Activated CD4-positive, CD25-positive, alpha-beta regulatory T cell treated with anti-CD3 and anti-CD28 coated beads, Interleukin-2, amount 50 U/mL, for 24 hours (primary cell): Measurements from ENCODE around the gene SH3PXD2B.
"Not testable (repeated sequence)": the region's sequence is repeated elsewhere in the genome, so short reads cannot be mapped to it uniquely, and the experiment has no call there.

Experiments
- ATAC-seq, 2 donors: fragments of 150-1000 bp; cut with Tn5 transposase; one replicate each; pipeline ENCODE4 v1.10.0; 2021; ENCODE audit warnings: mild to moderate bottlenecking in 1 of 2, moderate library complexity in 1 of 2

The SH3PXD2B gene

DNA sequence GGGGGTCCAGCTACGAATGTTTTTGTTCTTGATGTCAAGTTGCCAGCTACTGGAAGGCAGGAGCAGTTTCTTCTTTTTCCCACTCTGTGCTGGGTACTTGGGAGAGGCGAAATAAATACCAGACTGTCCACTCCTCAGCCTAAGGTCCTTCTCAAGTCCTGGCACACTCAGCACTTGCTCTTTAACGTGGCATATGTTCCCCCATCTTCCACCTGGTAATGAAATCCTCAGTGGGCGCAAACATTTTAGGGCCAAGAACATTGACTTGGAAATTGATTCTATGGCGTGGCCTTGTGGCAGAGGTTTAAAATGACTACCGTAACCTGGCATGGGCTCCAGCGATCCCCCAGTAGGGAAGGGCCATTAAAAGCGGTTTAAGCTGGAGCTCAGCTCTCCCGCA, 119.7 kb downstream of the SH3PXD2B start:
- no peak for ATAC-seq

DNA sequence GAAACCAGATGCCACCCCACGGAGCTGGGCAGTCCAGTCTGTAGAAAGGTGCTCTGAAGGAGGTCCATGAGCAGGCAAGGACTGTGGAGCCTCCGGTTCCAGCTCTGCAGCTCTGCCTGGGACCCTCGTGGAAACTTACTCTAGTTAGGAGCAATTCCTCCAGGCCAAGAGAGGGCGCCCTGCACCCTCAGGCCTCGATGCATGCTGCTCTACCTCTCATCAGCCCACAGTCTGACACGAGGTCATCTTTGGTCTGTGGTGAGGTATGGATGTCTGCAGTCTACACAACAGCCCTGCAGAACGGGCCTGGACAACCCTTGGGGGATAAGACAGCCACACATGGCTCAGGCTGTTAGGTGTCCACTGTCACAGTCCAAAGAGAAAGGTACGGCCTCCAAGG, 120.1 kb downstream of the SH3PXD2B start:
- no peak for ATAC-seq

DNA sequence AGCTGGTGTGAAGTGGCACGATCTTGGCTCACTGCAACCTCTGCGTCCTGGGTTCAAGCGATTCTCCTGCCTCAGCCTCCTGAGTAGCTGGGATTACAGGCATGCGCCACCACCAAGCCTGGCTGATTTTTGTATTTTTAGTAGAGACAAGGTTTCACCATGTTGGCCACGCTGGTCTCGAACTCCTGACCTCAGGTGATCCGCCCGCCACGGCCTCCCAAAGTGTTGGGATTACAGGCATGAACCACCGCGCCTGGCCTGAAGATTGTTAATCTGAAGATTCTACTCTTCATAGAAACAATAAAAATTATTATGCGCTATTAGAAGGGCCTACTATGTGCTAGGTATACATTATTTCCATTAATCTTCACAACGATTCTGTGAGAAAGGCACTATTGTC, 127.4 kb downstream of the SH3PXD2B start:
- ATAC-seq, result not testable (repeated sequence)

DNA sequence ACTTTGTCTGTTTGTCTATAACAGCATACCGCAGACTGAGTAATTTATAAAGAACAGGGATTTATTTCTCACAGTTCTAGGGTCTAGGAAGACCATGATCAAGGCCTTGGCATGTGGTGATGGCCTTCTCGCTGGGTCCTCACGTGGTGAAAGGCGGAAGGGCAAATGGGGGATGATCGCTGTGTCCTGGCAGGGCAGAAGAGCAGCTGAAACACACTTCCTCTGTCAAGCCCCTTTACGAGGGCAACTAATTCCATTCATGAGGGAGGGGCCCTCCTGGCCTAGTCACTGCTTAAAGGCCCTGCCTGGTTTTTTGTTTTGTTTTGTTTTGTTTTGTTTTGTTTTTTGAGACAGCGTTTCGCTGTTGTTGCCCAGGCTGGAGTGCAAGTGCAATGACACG, 128.9 kb downstream of the SH3PXD2B start:
- no peak for ATAC-seq

DNA sequence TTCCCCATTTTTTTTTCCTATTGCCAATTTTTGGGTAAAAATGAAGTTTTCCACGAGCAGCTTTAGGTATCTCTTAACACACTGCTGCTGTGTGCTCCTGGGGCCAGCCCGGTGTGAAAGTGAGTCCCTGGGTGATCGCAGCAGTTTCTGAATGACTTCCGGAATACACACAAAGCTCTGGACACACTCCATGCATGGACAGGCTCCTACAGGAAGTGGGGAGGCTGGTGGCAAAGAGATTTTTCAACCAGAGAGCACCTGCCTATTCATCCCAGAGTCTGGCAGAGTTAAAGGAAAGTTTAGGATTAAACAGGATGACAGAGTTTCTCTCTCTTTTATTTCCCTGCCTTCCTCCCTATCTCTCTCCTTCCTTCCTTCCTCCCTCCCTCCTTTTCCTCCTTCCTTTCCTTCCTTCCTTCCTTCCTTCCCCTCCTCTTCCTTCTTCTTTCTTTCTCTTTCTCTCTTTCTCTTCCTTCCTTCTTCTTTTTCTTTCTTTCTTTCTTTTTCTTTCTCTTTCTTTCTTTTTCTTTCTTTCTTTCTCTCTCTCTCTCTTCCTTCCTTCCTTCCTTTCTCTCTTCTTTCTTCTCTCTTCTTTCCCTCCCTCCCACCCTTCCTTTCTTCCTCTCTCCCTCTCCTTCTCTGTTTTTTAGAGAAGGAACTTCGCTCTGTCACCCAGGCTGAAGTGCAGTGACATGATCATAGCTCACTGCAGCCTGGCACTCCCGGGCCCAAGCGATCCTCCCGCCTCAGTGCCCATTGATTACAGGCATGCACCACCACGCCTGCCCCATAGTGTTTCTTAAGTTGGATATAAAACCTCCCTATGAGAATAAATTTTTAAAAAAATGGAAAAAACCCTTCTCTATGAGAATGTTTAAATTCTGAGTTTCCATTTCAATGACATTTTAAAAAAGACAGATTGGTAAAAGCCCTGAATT, 132.0 kb downstream of the SH3PXD2B start:
- no peak for ATAC-seq

DNA sequence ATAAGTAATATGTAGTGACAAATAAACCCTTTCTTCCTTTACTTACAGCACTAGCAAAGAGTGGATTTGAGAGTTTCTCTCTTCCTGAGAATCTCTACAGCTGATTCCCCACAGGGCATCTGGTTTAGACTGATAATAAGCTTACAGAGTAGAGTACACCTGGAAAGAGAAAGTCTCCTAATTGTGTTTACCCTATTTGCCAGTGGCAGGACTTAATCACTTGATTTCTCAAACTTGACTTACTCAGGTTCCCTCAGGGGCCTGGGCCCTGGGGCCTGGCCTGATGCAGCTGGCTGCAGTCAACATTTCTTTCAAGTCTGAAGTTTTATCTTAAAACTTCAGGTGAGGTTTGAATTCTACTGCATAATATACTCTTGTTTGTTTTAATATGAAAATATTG, 132.7 kb downstream of the SH3PXD2B start:
- ATAC-seq, result no peak

DNA sequence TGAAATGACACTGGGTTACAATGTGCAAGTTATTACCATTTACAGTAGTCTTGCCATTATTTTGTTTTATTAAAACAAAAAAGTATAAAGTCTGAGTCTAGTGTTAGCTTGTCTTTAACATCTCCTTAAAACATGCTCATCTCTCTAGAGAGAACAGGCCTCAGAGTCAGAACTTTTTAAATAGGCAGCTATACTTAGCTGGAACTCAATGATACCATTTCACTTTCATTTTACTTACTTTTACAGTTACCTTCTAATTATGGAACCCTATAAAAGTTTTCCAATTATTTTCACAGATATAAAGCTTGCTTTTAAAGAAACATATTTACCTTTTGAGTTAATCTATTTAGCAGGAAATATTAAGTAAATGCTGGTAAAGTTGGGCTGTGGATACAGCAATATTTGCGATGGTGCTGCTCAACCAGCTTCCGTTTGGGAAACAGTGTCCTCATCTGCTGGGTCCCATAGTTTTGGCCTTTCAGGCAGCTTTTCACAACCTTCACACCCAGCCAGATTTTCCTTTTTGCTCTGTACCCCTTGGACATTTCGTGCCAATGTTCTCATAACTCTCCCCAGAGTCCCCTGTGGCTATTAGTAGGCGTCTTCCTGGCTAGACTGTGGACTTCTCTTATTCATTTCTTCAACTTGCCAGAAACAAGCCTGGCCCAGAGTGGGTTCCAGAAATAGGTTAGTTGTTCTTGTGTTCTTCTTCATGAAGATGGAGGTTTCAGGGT, 134.4 kb downstream of the SH3PXD2B start:
- ATAC-seq, result no peak

DNA sequence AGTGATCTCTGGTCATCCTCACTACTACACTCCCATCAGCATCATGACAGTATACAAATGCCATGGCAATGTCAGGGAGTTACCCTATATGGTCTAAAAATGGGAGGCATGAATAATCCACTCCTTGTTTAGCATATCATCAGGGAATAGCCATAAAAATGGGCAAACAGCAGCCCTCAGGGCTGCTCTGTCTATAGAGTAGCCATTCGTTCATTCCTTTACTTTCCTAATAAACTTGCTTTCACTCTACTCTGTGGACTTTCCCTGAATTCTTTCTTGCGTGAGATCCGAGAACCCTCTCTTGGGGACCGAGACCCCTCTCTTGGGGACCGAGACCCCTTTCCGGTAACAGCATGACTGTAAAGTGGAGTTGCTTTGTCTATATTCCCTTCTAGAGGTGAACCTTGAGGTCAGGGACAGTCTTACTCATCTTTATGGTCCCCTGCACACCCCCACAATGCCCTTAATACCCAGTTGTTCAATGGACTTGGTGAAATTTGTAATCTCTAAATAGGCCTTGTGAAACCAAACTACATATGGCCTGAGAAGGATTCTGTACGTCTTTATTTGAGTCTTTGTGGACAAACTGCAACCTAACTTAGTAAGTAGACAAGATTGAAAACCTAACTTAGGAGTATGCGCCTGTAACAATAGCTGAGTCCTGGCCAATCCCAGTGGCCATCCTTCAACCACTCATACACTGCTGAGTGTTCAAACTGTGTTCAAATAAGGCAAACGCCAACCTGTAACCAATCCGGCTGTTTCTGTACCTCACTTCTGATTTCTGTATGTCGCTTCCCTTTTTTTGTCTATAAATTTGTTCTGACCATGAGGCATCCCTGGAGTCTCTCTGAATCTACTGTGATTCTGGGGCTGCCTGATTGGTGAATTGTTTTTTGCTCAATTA, 138.5 kb downstream of the SH3PXD2B start:
- no peak for ATAC-seq

DNA sequence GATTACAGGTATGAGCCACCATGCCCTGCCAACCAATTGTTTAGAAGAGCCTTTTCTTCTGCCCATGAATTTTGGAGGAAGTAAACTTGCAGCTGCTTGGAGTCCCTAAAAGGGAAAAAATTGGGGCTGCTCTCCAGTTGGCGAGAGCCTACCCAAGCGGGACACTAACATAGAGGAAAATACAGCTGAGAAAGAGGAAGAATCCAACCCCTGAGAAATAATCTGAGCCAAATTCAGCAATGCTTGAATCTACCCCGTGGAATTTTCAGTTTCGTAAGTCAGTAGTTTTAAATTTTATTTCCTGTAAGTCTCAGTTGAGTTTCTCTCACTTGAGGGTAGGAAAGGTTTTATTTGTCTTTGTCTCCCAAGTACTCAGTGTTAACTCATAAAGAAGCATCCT, 140.4 kb downstream of the SH3PXD2B start:
- ATAC-seq, result no peak

DNA sequence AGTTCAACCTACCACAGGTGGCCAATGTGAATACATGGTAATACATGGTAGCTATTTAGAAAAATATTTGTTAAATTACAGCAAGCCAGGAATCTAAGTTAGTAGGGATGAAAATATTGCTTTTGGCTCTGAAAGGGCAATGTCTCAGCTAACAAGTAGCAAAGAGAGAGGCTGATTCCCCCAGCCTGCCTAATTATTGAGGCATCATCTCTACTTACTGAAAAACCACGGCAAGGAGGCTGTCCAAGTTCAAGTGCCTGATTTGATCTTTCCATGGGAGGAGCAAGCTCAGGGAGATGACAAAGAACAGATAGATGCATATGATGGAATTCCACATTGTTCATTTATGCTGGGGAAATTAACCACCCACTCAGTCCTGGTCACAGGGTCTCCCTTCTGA, 142.0 kb downstream of the SH3PXD2B start:
- ATAC-seq, result no peak

DNA sequence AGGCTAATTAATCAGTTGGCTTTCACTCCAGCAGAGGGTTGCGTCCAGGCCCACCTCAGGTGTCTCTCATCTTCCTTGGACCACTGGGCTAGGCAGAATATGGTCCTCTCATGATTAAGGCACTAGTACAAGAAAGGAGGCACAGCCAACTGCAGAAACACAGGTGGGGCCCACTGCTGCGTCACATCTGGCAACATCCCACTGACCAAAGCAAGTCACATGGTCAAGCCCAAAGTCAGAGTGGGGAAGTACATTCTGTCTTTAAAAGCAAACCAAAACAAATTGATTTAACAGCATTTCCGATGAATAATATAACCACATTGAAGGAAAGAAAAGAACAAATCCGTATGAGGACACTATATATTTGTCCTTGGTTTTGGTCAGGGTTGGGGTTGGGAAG, 142.7 kb downstream of the SH3PXD2B start:
- ATAC-seq, result no peak

DNA sequence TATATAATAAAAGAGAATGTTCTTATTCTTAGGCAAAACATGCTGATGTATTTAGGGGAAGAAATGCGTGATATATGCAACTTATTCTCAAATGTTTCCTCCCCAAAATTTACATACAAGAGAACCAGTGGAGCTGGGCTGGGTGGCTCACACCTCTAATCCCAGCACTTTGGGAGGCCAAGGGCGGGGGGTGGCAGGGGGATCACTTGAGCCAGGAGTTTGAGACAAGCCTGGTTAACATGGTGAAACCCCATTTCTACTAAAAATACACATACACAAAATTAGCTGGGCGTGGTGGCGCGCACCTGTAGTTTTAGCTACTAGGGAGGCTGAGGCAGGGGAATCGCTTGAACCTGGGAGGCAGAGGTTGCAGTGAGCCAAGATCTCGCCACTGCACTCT, 143.3 kb downstream of the SH3PXD2B start:
- no peak for ATAC-seq

DNA sequence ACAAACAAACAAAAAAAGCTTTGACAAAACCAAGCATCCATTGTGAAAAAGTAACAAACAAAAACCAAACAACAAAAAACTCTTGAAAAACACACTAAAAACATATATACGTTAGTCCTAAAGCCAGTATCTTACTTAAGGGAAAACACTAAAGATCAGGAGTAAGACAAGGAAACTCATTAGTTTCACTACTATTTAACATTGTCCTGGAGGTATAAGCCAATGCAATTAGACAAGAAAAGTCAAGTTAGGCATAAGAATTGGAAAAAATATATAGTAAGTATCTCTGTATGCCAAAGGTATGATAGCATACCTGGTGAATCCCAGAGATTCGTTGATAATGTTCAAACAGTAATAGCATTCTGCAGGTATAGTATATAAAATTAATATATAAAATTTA, 148.9 kb downstream of the SH3PXD2B start:
- no peak for ATAC-seq

DNA sequence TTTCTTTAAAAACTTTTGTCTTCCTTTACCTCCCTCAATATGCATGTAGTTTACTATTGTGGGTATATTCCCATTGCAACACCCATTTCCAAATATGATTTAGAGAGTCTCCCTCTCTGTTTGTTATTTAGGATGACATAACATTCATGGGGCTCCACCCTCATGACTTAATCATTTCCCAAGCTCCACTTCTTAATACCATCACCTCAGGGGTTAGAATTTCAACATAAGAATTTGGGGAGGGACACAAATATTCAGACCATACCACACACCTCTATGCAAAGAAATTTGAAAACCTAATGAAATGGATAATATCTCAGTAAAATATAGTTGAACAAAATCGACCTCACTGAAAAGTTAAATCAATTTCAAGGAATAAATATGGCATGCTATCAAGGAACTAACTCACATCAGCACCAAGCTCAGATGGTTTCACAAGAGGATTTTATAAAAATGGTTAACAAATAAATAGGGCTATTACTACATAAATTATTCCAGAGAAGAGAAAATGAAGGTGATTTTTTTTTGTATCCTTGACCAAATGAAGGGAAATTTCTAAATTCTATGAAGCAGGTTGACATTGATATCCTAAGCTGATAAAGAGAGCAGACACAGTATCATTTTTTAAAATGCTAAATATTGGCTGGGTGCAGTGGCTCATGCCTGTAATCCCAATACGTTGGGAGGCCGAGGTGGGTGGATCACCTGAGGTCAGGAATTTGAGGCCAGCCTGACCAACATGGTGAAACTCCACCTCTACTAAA, 150.6 kb downstream of the SH3PXD2B start:
- no peak for ATAC-seq

DNA sequence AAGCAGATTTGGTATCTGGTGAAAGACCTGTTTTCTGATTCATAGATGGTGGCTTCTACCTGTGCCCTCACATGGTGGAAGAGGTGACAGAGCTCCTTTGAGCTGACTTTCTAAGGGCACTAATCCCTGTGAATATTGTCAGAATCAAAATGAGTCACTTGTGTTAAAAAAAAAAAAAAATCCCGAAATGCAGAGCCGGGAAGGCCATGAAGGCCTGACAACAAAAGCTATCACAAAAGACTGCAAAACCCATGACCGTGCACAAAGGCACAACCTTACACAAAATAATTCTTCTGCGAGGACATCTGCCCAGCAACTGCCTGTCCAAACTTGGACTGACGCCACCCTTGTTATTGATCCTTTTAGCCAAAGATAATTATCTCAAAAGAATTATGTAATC, 151.2 kb downstream of the SH3PXD2B start:
- no peak for ATAC-seq

DNA sequence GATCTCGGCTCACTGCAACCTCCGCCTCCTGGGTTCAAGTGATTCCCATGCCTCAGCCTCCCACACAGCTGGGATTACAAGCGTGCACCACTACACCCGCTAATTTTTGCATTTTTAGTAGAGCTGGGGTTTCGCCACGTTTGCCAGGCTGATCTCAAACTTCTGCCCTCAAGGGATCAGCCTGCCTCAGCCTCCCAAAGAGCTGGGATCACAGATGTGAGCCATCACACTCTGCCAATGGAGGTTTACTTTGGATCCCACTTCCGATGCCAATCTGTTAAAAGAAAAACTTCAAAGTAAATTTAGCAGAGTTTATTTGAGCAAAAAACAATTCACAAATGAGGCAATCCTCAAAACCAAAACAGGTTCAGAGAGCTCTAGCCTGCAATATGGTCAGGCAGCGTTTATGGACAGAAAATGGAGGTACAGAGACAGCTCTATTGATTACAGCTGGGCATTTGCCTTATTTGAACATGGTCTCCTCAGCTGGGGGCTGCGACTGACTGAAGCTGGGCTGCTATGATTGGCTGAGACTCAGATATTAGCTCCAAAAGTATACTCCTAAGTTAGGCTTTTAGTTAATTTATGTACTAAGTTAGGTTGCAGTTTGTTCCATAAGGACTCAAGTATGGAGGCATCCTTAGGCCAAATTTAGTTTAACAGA, 152.1 kb downstream of the SH3PXD2B start:
- no peak for ATAC-seq

DNA sequence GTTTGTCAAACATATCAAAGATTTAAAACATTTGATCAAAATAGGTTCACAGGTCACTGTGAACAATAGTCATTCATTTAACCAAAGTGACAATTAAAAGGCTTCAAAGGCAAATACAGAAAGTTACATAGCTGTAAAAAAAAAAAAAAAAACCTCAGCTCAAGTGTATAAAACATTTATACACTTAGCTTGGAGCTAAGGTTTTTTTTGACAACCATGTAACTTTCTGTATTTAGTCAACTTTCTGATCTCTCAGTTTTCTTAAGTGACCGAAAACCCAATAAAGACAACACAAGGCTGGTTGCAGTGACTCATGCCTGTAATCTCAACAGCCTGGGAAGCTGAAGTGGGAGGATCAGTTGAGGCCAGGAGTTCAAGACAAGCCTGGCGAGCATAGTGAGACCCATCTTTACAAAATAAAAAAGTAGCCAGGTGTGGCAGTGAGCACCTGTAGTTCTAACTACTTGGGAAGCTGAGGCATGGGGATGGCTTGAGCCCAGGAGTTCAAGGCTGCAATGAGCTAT, 154.3 kb downstream of the SH3PXD2B start:
- no peak for ATAC-seq

DNA sequence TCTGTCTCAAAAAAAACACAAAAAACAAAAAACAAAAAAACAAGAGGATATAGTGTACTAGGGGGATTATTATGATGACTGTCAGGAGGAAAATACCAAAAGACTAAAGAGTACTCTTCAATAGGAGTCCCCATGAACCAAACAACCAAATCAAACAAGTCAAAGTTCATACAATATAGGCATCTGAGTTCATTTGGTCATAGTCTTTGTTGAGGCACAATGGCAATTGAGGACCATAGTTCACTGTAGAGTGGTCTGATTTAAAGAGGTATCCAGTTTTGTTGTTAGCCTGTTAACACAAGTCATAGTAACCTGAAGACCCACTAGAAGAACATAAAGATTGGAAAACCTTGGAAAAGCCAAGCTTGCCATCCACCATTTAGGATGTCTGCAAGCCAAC, 159.5 kb downstream of the SH3PXD2B start:
- ATAC-seq, result no peak

DNA sequence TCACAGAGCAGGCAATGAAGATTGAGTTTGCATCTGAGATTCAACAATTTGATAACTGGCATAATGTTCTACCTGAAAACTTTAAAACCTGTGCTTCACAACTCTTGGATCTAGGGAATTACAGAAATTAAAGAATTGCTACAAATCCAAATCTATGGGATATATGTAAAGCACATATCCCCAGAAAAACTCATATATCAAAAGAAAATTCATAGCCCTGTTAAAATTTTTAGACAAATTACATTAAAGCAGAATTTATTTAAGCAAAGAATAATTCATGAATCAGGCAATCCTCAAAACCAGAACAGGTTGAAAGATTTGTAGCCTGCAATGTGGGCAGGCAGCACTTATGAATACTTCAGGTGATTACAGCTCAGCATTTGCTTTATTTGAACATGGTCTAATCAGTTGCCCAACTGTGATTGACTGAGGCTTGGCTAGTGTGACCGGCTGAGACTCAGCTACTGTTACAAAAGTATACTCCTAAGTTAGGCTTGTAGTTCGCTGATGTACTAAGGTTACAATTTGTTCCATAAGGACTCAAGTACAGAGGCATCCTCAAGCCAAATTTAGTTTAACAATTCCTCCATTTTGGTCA, 160.5 kb downstream of the SH3PXD2B start:
- ATAC-seq, result no peak

DNA sequence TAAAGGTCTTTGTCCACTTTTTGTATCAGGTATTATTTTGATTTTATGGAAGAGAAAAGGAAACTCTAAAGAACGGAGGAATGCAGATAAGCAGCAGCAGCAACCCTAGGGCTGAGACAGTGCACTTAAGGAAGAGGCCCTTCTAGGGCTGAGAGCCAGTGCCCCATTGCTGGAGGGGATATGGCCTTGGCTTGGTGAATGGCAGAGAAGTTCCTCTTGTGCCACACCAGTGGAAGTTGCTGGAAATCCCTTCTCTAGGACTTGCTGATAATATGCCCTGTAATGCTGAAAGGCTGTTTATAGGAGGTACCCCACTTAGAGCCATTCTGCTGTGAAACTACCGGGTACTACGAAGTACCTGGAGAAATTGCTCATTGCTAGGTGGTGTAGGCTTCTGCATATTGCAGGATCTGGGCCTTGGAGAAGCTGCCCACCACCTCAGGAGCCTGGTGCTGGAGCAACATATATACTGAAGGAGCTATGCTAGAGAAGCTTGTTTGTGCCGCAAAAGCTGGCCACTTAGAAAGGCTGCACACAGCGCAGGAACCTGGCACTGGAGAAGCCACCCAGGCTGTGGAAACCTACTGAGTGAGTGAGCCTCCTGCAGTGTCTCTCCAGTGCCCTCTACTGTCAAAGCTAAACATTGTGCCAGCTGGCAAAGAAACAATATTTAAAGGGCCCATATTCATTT, 161.1 kb downstream of the SH3PXD2B start:
- ATAC-seq, result peak; percentile 91 to 94
